Measurements from ENCODE around the gene POLE.

DNA sequence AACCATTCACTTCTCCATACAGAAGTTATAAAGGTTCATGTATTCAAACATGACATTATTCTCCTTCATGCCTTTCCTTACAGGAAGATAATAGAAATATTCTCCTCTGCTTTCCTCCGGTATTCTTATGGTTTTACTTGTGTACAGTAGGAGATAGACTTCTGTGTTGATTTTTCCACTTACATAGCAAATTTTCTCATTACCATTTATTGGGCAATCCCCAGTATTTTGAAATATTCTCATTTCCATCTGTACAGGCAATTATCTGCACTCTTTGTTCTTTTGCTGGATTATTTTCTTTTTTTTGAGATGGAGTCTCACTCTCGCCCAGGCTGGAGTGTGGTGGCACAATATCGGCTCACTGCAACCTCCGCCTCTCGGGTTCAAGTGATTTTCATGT, 11.2 kb upstream of the POLE start:
- TF ChIP-seq, protein P1, sequence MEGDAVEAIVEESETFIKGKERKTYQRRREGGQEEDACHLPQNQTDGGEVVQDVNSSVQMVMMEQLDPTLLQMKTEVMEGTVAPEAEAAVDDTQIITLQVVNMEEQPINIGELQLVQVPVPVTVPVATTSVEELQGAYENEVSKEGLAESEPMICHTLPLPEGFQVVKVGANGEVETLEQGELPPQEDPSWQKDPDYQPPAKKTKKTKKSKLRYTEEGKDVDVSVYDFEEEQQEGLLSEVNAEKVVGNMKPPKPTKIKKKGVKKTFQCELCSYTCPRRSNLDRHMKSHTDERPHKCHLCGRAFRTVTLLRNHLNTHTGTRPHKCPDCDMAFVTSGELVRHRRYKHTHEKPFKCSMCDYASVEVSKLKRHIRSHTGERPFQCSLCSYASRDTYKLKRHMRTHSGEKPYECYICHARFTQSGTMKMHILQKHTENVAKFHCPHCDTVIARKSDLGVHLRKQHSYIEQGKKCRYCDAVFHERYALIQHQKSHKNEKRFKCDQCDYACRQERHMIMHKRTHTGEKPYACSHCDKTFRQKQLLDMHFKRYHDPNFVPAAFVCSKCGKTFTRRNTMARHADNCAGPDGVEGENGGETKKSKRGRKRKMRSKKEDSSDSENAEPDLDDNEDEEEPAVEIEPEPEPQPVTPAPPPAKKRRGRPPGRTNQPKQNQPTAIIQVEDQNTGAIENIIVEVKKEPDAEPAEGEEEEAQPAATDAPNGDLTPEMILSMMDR (IDR thresholded peaks at IDR 0.05), result no peak
- TF ChIP-seq POLR2A (IDR thresholded peaks at IDR 0.05), result no peak
